ENCODE results near the gene BSX. TPM values are rescaled to one million over a fixed set of nuclear protein-coding genes. Genes with fewer than 3 reads are reported as not detected.

The BSX gene
- total RNA-seq, 2 experiments from 2014 or later = not detected

DNA sequence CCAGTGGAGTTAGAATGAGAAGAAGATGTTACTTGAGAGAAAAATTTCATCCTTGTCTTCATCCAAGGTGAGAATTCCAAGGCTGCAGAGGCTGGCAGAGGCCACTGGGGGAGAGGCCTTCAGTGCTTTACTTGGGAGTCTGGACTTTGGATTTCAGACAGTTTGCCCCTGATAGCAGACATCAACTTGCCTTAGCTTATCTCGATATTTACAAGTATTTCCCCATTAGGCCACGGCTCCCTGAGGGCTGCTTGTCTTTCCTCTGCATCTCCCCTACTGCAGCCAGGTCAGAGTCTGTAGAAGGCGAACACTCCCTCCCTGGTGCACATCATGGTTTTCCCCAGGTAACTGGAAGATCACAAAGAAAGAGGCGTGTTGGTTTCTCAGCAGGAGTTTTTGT lies 29.9 kb upstream of the BSX start:
- ChIA-PET POLR2A (interaction anchor here (0.7 kb wide), 1 partner anchor 148 kb away, joined by 3 read pairs; no protein-coding TSS in a partner anchor), CTCF (interaction anchor here (0.8 to 1.3 kb wide), 2 partner anchors 9 to 12 kb away, joined by 4 to 5 read pairs; no protein-coding TSS in a partner anchor)
- Mint-ChIP-seq H3K27ac (no peak overlapping the region), H3K9me3 (no peaks in the 10 kb centered on the region), H3K4me1 (ENCODE audit: low read depth) (no peaks in the 10 kb centered on the region), H3K36me3 (ENCODE audit: low read depth) (no peaks in the 10 kb centered on the region), H3K4me3 (no peak overlapping the region), H3K27me3 (no peaks in the 10 kb centered on the region)
- intact Hi-C loops (cut with micrococcal nuclease) = no loop called here
- no peak for ATAC-seq
- DNase-seq = no peak
- TF ChIP-seq, protein P1, sequence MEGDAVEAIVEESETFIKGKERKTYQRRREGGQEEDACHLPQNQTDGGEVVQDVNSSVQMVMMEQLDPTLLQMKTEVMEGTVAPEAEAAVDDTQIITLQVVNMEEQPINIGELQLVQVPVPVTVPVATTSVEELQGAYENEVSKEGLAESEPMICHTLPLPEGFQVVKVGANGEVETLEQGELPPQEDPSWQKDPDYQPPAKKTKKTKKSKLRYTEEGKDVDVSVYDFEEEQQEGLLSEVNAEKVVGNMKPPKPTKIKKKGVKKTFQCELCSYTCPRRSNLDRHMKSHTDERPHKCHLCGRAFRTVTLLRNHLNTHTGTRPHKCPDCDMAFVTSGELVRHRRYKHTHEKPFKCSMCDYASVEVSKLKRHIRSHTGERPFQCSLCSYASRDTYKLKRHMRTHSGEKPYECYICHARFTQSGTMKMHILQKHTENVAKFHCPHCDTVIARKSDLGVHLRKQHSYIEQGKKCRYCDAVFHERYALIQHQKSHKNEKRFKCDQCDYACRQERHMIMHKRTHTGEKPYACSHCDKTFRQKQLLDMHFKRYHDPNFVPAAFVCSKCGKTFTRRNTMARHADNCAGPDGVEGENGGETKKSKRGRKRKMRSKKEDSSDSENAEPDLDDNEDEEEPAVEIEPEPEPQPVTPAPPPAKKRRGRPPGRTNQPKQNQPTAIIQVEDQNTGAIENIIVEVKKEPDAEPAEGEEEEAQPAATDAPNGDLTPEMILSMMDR (IDR thresholded peaks at IDR 0.05) = no peak

DNA sequence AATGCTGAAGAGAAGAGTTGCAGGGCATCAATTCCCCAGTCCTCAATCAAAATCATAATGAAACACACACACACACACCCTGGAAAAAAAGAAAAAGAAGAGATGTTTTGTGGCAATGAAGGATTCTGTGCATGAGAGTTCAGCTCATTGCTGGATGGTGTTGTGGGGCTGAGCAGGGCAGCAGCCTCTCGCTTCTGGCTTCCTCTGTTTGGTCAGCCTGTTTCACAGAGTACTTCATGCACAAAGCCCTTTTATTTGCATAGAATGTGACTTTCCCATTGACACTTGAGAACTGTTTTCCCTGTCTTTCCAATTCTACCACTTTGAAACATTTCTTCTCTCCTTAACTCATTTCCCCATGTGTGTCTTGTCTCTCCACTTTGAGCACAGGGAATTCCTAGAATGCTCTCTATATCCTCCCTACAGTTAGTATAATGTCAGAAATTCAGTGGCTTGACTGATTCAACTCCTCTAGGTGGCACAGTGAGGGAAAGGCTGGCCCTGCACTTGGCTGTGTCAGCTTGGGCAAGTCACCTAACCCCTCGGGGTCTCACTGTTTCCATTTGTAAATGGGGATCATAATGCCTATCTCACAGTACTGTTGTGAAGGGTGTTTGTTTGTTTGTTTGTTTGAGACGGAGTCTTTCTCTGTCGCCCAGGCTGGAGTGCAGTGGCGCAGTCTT lies 25.4 kb upstream of the BSX start:
- no peaks in the 10 kb centered on the region for H3K9me3 Mint-ChIP-seq
- no peak for ATAC-seq

DNA sequence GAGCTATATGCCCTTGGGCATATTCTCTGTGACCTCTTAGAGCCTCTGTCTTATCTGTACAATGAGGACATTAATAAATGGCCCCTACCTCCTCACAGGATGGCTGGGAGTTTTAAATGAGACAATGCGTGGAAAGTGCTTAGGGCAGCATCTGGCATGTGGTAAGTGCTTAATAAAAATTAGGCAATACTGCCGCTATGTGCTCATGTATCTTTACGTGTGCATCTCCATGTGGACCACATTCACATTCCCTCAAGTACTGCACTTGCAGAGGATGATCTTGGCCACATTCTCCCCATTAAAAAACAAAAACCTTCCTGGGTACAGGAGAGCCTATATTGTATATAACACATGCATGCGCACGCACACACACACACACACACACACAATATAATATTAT lies 19.1 kb upstream of the BSX start:
- Mint-ChIP-seq H3K9me3 (no peaks in the 10 kb centered on the region), H3K4me3 (no peak overlapping the region), H3K27ac (no peak overlapping the region), H3K4me1 (ENCODE audit: low read depth) (no peaks in the 10 kb centered on the region), H3K36me3 (ENCODE audit: low read depth) (no peaks in the 10 kb centered on the region), H3K27me3 (peaks cover 21% of the 10 kb centered on the region)
- intact Hi-C loops (cut with micrococcal nuclease) = no loop called here
- TF ChIP-seq, protein P1 (IDR thresholded peaks at IDR 0.05) = no peak
- no peak for ATAC-seq
- ChIA-PET POLR2A (no interaction called here), CTCF (no interaction called here)
- no peak for DNase-seq

More for the DNA sequence above, 25.4 kb upstream of the BSX start:
- POLR2A ChIA-PET = no interaction called here
- Mint-ChIP-seq H3K4me3 (no peak overlapping the region), H3K4me1 (ENCODE audit: low read depth) (no peaks in the 10 kb centered on the region), H3K27me3 (peaks cover under 1% of the 10 kb centered on the region), H3K27ac (no peak overlapping the region), H3K36me3 (ENCODE audit: low read depth) (no peaks in the 10 kb centered on the region)
- TF ChIP-seq, protein P1 (IDR thresholded peaks at IDR 0.05) = no peak
- intact Hi-C loops (cut with micrococcal nuclease) = no loop called here
- no peak for DNase-seq
- CTCF ChIA-PET = interaction anchor here (2.0 kb wide), 1 partner anchor 16 kb away, joined by 5 read pairs; no protein-coding TSS in a partner anchor

DNA sequence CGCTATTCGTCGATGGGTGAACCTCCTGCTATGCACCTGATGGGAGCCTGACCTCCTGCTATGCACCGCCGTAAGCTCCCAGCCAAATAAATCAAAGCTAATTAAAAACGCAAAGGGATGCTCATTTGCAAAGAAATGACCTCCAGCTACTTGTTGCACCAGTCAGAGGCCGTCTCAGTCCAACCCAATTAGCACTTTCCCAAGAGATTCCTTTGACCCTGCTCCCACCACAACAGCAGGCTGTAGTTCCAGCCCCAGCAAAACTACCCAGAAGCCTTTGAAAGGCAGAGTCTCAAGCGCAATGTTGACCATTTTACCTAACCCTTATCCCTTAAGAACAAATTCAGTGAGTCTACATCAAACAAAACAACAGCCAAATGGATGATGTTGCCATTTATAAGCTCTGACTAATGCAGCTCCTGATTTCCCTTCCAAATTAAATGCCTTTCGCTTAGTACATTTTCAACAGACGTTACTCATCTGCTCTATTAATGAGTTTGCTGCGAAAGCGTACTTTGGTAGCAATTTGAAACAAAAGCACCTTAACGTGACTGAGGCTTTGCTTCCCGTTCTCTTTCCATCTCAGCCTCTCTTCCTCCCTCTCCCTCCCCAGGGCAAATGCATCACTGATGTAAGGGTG lies 17.2 kb upstream of the BSX start:
- no peaks in the 10 kb centered on the region for H3K36me3 Mint-ChIP-seq (ENCODE audit: low read depth)
- ATAC-seq = no peak
- DNase-seq = no peak
- H3K4me1 Mint-ChIP-seq (ENCODE audit: low read depth) = no peaks in the 10 kb centered on the region
- CTCF ChIA-PET = interaction anchor here (1.3 kb wide), 1 partner anchor 22 kb away, joined by 3 read pairs; no protein-coding TSS in a partner anchor
- intact Hi-C loops (cut with micrococcal nuclease) = no loop called here
- POLR2A ChIA-PET = no interaction called here
- H3K27ac Mint-ChIP-seq = no peak overlapping the region
- H3K27me3 Mint-ChIP-seq = peaks cover 29% of the 10 kb centered on the region
- H3K9me3 Mint-ChIP-seq = no peaks in the 10 kb centered on the region
- TF ChIP-seq, protein P1 (IDR thresholded peaks at IDR 0.05) = no peak
- H3K4me3 Mint-ChIP-seq = no peak overlapping the region

DNA sequence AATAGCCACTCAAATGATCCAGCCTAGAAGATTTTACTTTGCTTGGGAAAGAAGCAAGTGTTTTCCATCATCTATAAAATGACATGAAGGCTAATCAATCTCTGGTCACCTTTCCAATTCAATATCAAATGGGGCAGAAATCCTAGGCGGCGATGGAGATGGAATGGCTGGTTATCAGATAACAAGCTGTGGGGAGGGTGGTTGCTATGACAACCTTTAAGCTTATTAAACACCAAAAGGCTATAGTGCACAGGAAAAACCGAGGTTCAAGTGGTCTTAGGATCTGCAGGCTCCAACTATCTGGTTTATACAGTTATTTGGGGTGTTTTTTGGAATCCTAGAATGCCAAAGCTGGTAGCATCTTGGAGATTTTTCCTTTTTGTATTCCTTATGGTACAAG lies 13.9 kb upstream of the BSX start:
- CTCF ChIA-PET = interaction anchor here (0.9 kb wide), 1 partner anchor 27 kb away, joined by 3 read pairs; no protein-coding TSS in a partner anchor
- Mint-ChIP-seq H3K36me3 (ENCODE audit: low read depth) (no peaks in the 10 kb centered on the region), H3K27me3 (peaks cover 33% of the 10 kb centered on the region), H3K4me1 (ENCODE audit: low read depth) (no peaks in the 10 kb centered on the region), H3K4me3 (no peak overlapping the region), H3K9me3 (no peaks in the 10 kb centered on the region), H3K27ac (no peak overlapping the region)
- ATAC-seq (no peak), DNase-seq (no peak)
- TF ChIP-seq, protein P1 (IDR thresholded peaks at IDR 0.05) = no peak
- intact Hi-C loops (cut with micrococcal nuclease) = no loop called here
- POLR2A ChIA-PET = interaction anchor here (1.5 kb wide), 1 partner anchor 58 kb away, joined by 4 read pairs; no protein-coding TSS in a partner anchor
